Tongue (tissue), 2 donors: ENCODE results near the gene BRD1. TPM values are rescaled to one million over a fixed set of nuclear protein-coding genes. Genes with fewer than 3 reads are reported as not detected.
"Not testable (repeated sequence)": the region's sequence is repeated elsewhere in the genome, so short reads cannot be mapped to it uniquely, and the experiment has no call there.

Experiments
- DNase-seq: peaks from one replicate; pipeline ENCODE4 v3.0.0-alpha.2; 2015
- total RNA-seq: library from RNA; depleted of rRNA; stranded (reverse); fragments of >200 nt; gene quantifications from one replicate; pipeline ENCODE4 v1.2.3, GENCODE V29; 2014

The BRD1 gene
- total RNA-seq, 1 donor from 2014 or later: 42.8 TPM

- DNase-seq: no peak
These were observed 44.5 kb downstream of the BRD1 start for GRCh38 chr22:49783036-49783746.

- not testable (repeated sequence) for DNase-seq
These were observed 45.8 kb downstream of the BRD1 start for GRCh38 chr22:49781886-49782285.

- DNase-seq: no peak
These were observed 46.3 kb downstream of the BRD1 start for GRCh38 chr22:49781289-49781782.

- DNase-seq: no peak
These were observed 46.9 kb downstream of the BRD1 start for GRCh38 chr22:49780698-49781288.

GRCh38 chr22:49779853-49780697, 47.6 kb downstream of the BRD1 start:
- peak; percentile 72 for DNase-seq

- peak; percentile 78 for DNase-seq
These were observed 48.5 kb downstream of the BRD1 start for GRCh38 chr22:49779211-49779610.

- DNase-seq: no peak
These were observed 50.0 kb downstream of the BRD1 start for GRCh38 chr22:49777569-49778249.

GRCh38 chr22:49776891-49777290, 50.8 kb downstream of the BRD1 start:
- DNase-seq: no peak

GRCh38 chr22:49775867-49776511, 51.7 kb downstream of the BRD1 start:
- DNase-seq: no peak

GRCh38 chr22:49775191-49775866, 52.3 kb downstream of the BRD1 start:
- no peak for DNase-seq

GRCh38 chr22:49774499-49775151, 53.0 kb downstream of the BRD1 start:
- no peak for DNase-seq

GRCh38 chr22:49774046-49774445, 53.6 kb downstream of the BRD1 start:
- no peak for DNase-seq

GRCh38 chr22:49773531-49773930, 54.1 kb downstream of the BRD1 start:
- DNase-seq: no peak

- no peak for DNase-seq
These were observed 55.0 kb downstream of the BRD1 start for GRCh38 chr22:49772692-49773091.

GRCh38 chr22:49771266-49772065, 56.2 kb downstream of the BRD1 start:
- no peak for DNase-seq

- DNase-seq: no peak
These were observed 57.0 kb downstream of the BRD1 start for GRCh38 chr22:49770547-49771265.

- DNase-seq: peak; percentile 35
These were observed 57.8 kb downstream of the BRD1 start for GRCh38 chr22:49769691-49770546.
